Measurements from ENCODE around the gene ARL9.

The ARL9 gene

DNA sequence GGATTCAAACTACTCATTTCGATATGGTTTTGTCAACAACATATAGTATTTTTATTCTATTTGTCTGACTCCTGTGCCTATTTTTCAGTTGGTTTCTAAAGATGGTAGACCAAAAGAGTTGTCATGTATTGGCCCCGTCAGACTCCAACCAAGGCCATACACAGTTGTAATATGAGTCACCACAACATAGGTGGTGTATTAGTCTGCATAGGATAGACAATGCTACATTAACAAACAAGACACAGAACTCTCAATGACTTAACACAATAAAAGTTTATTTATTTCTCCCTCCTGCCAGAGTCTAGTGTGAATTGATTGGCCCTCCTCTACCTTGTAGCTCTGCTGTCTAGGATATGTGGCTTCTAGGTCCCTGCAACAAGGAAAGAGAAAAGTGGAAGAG is 45.9 kb downstream of the ARL9 start:
- Histone ChIP-seq H3K4me3 (ENCODE audit: low read length) (no peak overlapping the region), H2BK15ac (replicated peaks; ENCODE audit: low read depth) (no peak overlapping the region)
- no CpG with 5 or more reads among the region's 2 CpGs for WGBS (ENCODE audit: extremely low coverage, insufficient coverage, low lambda C conversion rate)

DNA sequence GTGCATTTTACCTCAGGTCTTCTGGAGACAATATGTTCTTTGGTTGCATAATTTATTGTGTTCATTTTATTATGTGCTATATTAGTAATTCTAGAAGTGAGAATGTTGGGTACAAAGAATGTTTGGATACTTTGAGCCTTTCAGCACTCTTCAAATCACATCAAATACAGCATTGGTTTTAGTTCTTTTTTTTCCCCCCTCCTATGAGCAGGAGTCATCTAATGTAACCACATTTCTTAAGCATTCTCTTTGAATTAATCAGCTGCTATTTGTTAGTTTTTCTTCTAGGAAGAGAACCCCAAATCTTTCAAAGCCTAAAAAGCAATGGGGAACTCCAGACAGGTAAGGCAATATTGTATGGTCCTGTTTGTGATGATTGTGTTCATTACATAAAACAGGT is 46.7 kb downstream of the ARL9 start:
- no peak overlapping the region for H3K18ac ChIP-seq (ENCODE audit: low read length)
- DNase-seq = no peak
- no peaks in the 10 kb centered on the region for H3K36me3 ChIP-seq (ENCODE audit: control insufficient read depth, insufficient read depth, low read length)
- no peak overlapping the region for H2AK5ac ChIP-seq (ENCODE audit: low read length)
- no peak overlapping the region for H2BK15ac ChIP-seq (replicated peaks; ENCODE audit: low read depth)
- no peaks in the 10 kb centered on the region for H3K27me3 ChIP-seq (ENCODE audit: insufficient read depth, low read length, poor library complexity)
- H4K8ac ChIP-seq (ENCODE audit: low read depth, low read length) = no peak overlapping the region
- H2BK120ac ChIP-seq (ENCODE audit: low read depth, low read length) = no peak overlapping the region
- no peak overlapping the region for H3K4me3 ChIP-seq (ENCODE audit: low read length)
- H4K5ac ChIP-seq (ENCODE audit: low read length) = no peak overlapping the region
- H3K27ac ChIP-seq (ENCODE audit: low read depth, low read length) = no peak overlapping the region
- H3K79me2 ChIP-seq (ENCODE audit: control insufficient read depth, insufficient read depth, low read length) = no peaks in the 10 kb centered on the region
- no peaks in the 10 kb centered on the region for H3K79me1 ChIP-seq (ENCODE audit: low read length)
- no peak overlapping the region for H3K4me2 ChIP-seq (ENCODE audit: low read length)
- no peak overlapping the region for H3K9ac ChIP-seq (ENCODE audit: low read length)
- no peak overlapping the region for H3K23ac ChIP-seq (ENCODE audit: low read length)
- H2BK5ac ChIP-seq (ENCODE audit: low read length) = no peak overlapping the region
- no peak overlapping the region for H3K56ac ChIP-seq (ENCODE audit: low read length)
- H3K4me1 ChIP-seq (ENCODE audit: control insufficient read depth, low read depth, low read length) = no peaks in the 10 kb centered on the region
- no peak overlapping the region for H3K4ac ChIP-seq (ENCODE audit: low read depth, low read length)

More for the DNA sequence above, 45.9 kb downstream of the ARL9 start:
- Histone ChIP-seq H3K79me2 (ENCODE audit: control insufficient read depth, insufficient read depth, low read length) (no peaks in the 10 kb centered on the region), H4K8ac (ENCODE audit: low read depth, low read length) (no peak overlapping the region), H3K79me1 (ENCODE audit: low read length) (no peaks in the 10 kb centered on the region), H3K18ac (ENCODE audit: low read length) (no peak overlapping the region), H3K9ac (ENCODE audit: low read length) (no peak overlapping the region), H3K27ac (ENCODE audit: low read depth, low read length) (no peak overlapping the region), H3K27me3 (ENCODE audit: insufficient read depth, low read length, poor library complexity) (no peaks in the 10 kb centered on the region), H3K23ac (ENCODE audit: low read length) (no peak overlapping the region), H3K4me2 (ENCODE audit: low read length) (no peak overlapping the region), H3K56ac (ENCODE audit: low read length) (no peak overlapping the region), H3K4me1 (ENCODE audit: control insufficient read depth, low read depth, low read length) (no peaks in the 10 kb centered on the region), H2BK5ac (ENCODE audit: low read length) (no peak overlapping the region), H3K4ac (ENCODE audit: low read depth, low read length) (no peak overlapping the region), H2AK5ac (ENCODE audit: low read length) (no peak overlapping the region), H2BK120ac (ENCODE audit: low read depth, low read length) (no peak overlapping the region), H3K36me3 (ENCODE audit: control insufficient read depth, insufficient read depth, low read length) (no peaks in the 10 kb centered on the region), H4K5ac (ENCODE audit: low read length) (no peak overlapping the region)
- DNase-seq = no peak

DNA sequence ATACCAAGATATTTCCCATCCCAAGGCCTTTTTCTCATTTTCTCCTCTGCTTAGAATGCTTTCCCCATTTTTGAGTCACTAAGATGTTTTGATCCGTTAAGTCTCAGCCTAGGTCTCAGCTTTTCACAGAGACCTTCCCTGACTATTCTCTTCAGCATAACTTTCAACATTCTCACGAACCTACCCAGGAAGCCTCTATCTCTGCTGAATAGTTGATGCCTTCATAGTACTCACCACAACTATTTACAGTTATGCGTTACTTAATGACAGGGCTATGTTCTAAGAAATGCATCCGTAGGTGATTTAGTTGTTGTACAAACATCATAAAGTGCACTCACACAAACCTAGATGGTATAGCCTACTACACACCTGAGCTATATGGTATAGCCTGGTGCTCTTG is 64.5 kb downstream of the ARL9 start:
- WGBS (ENCODE audit: extremely low coverage, insufficient coverage, low lambda C conversion rate) = no CpG with 5 or more reads among the region's 4 CpGs
- Histone ChIP-seq H2BK120ac (ENCODE audit: low read depth, low read length) (no peak overlapping the region), H3K36me3 (ENCODE audit: control insufficient read depth, insufficient read depth, low read length) (no peaks in the 10 kb centered on the region), H3K79me1 (ENCODE audit: low read length) (no peaks in the 10 kb centered on the region), H3K23ac (ENCODE audit: low read length) (no peak overlapping the region), H4K5ac (ENCODE audit: low read length) (no peak overlapping the region), H3K9ac (ENCODE audit: low read length) (no peak overlapping the region), H3K27ac (ENCODE audit: low read depth, low read length) (no peak overlapping the region), H3K4ac (ENCODE audit: low read depth, low read length) (no peak overlapping the region), H3K4me3 (ENCODE audit: low read length) (no peak overlapping the region), H3K18ac (ENCODE audit: low read length) (no peak overlapping the region), H3K4me2 (ENCODE audit: low read length) (no peak overlapping the region), H3K27me3 (ENCODE audit: insufficient read depth, low read length, poor library complexity) (no peaks in the 10 kb centered on the region), H3K79me2 (ENCODE audit: control insufficient read depth, insufficient read depth, low read length) (no peaks in the 10 kb centered on the region), H2BK15ac (replicated peaks; ENCODE audit: low read depth) (no peak overlapping the region), H3K56ac (ENCODE audit: low read length) (no peak overlapping the region), H2AK5ac (ENCODE audit: low read length) (no peak overlapping the region), H4K8ac (ENCODE audit: low read depth, low read length) (no peak overlapping the region), H2BK5ac (ENCODE audit: low read length) (no peak overlapping the region), H3K4me1 (ENCODE audit: control insufficient read depth, low read depth, low read length) (no peaks in the 10 kb centered on the region)
- no peak for DNase-seq
